ENCODE measurements around the gene GMNC.
A peak's percentile ranks its signal among the peaks of the same experiment; 100 is the strongest.

Gene GMNC

GRCh38 chr3:190848870-190849269, 13.6 kb downstream of the GMNC start:
- no peak for DNase-seq

GRCh38 chr3:190847436-190847835, 15.1 kb downstream of the GMNC start:
- DNase-seq, result no peak

- no peak for DNase-seq
Measured at GRCh38 chr3:190840146-190840545, 22.3 kb downstream of the GMNC start.

GRCh38 chr3:190831225-190831624, 31.3 kb downstream of the GMNC start:
- DNase-seq, result no peak

GRCh38 chr3:190830031-190830430, 32.5 kb downstream of the GMNC start:
- DNase-seq, result no peak

- DNase-seq, result no peak
Measured at GRCh38 chr3:190826018-190826417, 36.5 kb downstream of the GMNC start.

- no peak for DNase-seq
Measured at GRCh38 chr3:190825386-190826016, 37.0 kb downstream of the GMNC start.

- peak; percentile 18 for DNase-seq
Measured at GRCh38 chr3:190811775-190812480, 50.6 kb downstream of the GMNC start.

GRCh38 chr3:190810957-190811356, 51.5 kb downstream of the GMNC start:
- no peak for DNase-seq

- DNase-seq, result no peak
Measured at GRCh38 chr3:190809351-190809750, 53.1 kb downstream of the GMNC start.

- DNase-seq, result peak; percentile 8
Measured at GRCh38 chr3:190807719-190808375, 54.6 kb downstream of the GMNC start.

All from NCI-H1092 treated with DMSO at 0.1 percent for 48 hours (cell line).